NCI-H187 treated with DMSO at 0.1 percent for 48 hours (cell line): ENCODE measurements around the gene VSNL1.

Source experiments
- DNase-seq: peaks from one replicate; lab custom pipeline; 2025; lab: John Stamatoyannopoulos, UW

VSNL1 gene

DNA sequence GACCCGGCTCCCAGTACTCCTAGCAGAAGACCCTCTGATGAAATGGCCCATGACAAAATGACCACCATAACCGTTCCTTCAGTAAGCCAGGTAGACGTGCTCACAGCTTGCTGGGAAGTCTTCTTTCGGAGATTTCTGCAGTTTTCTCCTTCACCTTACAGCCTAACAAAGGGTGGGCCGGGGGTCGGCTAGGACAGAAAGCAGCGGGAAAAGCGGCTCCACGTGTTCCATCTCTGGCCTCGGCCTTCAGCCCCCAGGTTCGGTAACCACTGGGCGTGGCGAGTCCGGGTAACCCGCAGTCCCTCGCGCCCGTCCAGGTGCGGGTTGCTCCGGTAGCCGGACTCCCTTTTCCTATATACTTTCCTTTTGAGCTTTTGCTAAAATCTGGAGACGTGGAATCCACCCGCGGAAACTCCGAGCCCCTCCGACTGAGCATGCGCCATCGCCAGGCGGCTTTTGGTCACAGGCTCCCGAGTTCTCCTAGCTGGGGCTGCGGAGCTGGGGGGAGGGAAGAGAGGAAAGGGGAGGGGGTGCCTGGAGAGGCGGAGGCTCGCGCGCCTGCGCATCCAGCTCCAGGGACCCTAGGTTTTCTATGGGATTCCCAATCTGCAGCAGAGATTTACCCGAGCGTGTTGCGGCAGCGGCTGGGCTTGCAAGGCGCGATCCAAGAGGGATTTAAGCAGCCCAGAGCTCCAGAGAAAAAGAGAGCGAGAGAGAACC, at the start of gene VSNL1:
Gene VSNL1, plus strand, starts transcription at position 604 of the 720 bp plus-strand sequence. CDS start 51,379 bp downstream, outside the sequence.
- DNase-seq, result peak; percentile 93

DNA sequence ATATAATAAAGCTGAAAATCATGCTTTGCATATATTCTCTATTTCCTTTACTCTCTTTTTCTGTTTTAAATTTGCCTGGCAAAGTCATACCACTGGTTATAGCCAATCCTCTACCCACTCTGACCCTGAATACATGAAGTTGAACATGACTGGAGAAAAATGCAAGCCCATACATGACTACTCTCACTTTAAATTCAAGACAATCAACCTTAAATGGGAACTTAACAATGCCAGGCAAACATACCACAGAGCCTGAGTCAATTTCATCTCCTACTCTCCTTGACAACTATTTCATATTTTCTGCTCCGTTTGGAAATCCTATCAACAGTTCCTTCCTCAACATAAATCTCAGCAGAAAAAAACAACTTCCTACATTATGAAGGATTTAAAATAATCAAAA, 44.9 kb upstream of the VSNL1 start:
- no peak for DNase-seq

DNA sequence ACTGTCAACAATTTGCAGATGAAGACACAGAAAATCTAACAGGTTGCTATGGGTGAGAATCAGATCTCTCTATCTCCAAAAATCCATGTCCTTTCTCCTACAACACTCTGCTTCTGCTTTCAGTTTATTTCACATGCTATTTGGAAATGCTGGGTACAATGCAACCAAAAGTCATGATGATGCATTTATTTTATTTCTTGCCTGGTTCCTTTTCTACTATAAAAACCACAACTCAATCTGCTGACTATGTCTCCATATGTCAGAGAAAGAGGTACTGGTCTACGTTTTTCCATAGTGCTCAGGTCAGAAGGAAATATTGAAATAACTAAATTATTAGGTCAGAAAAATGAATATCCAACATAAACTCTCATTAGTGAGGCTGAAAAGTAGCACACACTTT, 42.8 kb upstream of the VSNL1 start:
- DNase-seq, result no peak

DNA sequence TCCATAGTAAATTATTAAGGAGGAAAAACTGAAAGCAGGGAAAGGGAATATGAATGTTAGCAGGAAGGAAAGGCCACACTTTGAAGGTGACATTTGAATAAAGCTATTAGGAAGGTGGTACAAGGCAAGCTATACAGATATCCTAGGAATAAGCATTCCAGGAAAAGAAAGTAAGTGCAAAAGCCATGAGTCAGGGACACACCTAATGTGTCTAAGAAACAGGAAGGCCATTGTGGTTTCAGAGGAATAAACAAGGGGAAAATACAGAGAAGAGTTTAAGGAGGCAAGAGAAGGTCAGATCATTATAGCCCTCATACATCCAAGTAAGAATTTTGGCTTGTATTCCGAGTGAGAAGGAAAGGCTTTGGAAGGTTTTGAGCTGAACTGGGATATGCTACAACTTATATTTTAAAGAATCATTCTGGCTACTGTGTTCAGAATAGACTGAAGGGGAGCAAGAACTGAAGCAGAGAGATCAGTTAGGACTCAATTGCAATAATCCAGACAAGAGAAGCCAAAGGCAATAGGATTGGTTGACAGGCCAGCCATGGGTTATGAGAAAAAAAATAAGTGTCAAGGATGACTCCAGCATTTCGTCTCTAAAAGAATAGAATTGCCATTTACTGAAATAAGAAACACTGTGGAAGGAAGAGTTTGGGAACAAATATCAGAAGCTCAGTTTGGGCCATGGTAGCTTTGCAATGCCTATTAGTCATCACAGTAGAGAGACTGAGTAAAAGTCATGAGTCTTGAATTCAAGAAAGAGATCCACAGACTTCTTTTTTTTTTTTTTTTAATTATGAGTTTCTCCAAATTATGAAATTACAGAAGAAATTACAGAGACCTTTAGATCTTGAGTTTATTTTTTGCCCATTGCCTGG, 33.5 kb upstream of the VSNL1 start:
- no peak for DNase-seq

DNA sequence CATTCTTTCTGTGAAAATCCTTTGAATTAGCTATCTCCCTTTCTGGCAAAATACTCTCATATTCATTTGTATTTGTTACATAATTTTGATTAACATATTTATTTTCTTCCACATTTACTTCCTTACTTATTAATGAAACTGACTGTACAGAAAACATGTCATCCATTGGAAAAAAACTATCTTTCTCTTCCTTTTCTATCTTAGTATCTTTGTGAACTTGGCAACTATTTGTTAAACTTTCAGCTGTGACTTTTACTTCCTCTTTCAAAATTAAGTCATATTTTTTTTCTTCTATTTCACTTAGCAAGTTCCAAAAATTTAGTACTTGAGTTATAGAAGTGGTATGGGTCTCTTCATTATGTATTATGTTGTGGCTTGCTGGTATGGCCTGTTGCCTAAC, 24.8 kb upstream of the VSNL1 start:
- DNase-seq, result no peak

DNA sequence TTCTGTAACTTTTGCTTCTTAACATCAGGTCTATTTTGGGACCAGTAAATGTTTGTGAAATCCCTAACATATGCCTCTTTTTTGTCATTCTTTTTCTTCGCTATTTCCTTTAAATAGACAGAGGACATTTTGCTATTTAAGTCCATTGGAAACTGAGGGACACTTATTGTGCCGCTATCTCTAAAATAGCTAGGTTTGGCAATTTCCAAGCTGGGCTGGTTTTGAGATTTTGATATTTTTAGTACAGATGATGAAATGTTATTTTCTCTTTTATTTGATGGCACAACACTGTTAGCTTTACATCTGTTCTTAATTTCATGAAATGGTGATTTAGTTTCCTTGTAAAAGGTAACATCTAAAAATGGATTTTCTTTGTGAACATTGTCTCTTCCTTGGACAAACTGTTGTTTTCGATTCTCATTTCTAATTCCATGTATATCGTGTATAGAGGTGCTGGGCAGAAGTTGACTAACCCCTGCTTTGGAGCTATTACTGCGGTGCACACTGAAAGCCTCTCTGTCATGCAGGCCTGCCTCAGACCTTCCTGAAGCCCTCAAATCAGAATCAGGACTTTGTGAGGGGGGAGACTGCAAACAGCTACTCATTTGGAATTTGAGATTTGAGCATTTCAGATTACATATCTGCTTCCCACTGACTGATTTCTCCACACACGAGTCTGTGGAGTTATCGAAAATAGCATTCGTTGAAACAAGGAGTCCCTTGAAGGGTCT, 22.9 kb upstream of the VSNL1 start:
- no peak for DNase-seq

DNA sequence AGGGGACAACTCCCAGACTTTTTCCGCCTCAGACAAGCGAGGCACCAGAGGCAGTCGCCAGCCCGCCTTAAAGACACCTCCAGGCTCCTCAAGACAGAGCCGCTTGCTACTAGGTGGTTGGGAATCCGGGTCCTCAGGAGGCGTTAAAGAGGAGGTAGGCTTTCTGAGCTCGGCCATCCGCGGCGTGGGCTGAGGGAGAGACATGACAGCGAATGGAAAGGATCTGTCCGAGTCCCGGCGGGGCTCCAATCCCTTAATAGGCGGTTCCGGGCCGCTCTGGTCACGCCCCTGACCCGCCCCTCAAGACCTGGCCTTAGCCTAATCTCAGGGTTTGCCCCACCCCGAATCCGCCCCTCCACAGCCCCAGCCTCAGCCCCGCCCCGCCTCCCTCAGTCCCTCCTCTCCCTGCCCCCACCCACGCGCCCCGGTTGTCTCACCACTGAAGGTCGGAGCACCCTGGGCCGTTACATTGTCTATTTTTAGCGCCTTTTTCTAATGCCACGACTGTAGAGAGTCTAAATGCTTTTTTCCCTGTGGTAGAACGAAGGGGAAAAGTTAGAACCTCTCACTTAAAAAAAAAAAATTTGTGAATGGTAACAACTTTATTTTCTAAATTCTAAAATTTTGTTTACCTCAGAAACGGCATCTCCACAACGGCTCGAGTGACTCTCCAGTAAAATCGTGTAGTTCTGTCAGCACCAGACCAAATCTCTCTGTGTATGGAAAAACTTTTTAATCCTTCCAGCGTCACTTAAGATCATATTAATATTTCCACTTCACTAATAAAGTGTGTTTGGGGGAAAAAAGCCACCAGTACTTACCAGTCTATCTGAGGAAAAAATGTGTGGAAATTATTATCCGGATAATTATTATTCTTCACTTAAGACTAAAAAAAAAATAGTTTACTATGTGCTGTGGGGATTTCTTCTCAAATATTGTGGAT, 22.0 kb upstream of the VSNL1 start, which contains the start of gene RAD51AP2:
Gene RAD51AP2, minus strand, starts transcription at position 229 of the 943 bp plus-strand sequence. Its CDS starts 25 bp downstream, at position 204.
- no peak for DNase-seq

DNA sequence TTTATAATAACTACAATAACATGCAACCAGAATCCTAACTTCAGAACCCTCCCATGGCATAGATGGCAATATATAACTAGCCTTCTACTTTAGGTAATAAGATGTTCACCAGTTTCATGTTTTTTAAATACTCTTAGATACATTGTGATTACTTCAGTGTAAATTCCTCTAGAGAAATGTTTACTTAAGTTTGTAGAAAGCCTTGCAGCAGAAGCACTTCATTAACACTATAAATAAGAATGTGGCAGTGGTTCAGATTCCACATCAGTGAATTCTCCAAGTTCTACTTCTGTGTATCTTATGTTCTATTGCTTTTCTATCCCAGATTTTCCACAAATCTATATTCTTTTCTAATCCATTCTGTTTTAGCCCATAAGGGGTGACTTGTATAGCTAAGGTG, 21.0 kb upstream of the VSNL1 start:
- DNase-seq, result no peak

DNA sequence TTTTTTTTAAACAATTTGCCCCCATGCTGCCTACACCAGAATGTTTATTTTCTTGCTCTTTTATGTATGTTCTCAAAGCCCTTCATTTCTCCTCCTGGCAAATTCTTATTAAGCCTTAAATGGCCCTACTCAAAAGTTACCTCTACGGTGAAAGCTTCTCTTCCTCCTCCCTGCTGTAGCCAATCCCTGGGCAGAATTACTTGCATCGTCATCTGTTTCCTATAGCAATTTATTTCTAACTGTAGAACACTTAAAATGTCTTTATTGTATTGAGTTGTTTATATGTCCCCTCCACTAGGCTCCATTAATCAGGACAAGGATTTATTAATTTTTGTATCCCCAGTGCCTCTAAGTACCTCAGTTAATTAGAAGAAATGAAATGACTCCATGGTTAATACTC, 19.7 kb upstream of the VSNL1 start:
- DNase-seq, result no peak

DNA sequence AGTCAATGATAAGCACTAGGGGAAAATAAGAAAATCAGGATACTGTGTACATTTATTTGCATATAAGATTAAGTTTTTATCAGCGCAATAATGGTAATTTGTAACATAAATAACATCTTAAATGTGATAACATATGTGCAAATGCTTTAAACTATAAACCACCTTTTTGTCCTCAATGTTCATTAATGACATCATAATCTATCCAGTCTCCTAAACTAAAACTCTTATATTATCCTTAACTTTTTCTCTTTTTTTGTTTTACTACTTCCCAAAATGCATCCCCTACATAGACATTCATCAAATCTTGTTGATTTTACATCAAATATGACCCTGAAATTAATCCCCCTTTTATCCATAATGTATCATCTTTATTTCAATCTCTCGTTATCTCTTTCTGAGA, 18.9 kb upstream of the VSNL1 start:
- DNase-seq, result no peak

DNA sequence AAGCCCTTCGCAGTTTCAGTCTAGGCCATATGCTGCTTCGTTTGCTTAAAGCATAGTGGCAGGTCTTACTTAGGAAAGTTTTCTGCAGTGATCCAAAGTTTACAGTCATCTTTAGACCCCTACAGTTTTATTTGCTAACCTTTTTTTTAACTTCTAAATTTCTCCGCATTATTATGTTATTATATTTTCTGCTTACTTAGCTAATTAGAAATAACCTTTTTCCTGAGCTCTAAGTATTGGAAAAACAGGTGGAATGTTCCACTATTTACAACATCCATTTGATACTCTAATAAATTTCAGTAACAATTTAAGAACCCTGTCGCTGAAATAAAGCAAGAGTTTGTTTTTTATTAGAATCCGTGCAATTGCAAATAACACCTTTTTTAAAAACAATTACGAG, 18.2 kb upstream of the VSNL1 start:
- DNase-seq, result no peak

DNA sequence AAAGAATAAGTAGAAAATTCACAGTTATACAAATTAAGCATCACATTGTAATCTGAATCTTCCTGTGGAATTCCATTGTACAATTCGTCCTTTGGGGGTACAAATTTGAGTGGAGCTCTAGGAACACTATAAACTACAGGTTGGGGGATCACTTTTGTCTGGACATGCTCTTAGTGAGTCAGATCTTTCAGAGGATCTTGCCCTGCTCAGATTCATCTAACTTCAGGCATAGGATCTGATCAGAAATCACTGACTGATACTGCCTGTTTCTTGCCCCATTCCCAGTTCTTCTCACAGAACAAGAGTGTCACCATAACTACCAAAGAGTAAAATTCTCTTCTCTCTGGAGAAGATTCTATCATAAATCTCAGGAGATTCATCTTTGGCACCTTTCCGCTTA, 10.7 kb upstream of the VSNL1 start:
- no peak for DNase-seq

DNA sequence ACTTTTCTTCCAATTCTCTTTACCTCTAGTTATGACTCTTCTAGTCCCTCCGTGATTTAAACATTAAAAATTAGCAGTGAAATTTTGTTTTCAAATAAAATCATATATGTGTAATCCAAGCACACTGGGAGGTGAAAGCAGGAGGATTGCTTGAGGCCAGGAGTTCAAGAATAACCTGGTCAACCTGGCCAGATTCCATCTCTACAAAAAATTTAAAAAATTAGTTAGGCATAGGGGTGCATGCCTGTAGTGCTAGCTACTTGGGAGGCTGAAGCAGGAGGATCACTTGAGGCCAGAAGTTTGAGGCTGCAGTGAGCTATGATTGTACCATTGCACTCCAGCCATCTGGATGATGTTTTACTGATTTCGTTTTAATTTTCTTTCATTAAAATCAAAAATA, 7.0 kb upstream of the VSNL1 start:
- no peak for DNase-seq

DNA sequence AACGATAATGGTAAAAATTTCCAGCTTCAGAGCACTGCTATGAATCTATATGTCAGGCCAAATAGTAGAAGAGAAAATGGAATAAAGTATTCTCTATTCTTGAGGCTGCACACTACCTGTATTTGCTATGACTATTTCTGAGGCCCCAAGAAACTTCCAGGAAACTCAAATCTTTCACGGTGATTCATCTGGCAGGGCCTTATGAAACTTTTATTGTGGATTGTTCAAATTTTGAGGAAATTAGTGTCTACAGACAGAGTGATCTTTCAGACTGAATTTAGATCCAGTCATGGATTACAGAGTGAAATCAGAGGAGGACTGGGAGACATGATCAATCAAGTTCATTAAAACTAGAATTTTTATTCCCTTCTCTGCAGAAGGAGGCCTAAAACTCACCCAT, 4.1 kb upstream of the VSNL1 start:
- DNase-seq, result no peak

DNA sequence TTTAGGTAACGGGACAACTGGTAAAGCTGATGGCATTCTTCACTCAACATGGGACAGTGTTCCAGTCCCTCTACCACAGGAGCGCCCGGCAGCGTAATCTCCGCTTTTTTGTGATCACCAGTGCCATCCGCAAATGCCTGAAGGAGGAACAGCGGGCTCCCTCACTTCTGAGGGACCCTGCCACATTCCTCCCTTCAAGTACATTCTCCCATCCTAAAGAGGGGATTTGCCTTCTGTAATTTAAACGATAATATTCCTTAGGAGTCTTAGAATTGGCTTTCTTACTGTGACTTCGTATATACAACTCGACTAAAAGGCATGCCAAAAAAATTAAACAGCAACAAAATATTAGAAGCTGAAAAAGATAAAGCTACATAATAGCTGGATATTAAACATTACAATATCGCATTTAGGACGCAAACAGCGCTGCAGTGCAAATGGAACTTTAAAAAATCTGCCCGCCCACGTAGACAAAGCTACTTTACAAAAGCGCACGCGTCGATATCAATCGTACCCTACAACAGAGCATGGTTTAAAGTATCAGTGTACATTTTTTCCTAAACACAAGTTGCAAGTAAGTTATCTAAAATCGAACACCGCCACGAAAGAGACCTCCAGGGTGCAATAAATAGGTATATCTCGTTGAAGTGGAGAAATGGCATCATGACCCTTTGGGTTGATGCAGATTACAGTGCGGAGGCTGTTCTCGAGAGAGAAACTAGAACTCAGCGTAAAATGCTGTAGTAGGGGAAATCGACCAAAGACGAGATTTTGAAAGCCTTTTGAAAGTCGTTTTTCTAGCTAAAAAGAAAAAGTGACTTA, 2.3 kb upstream of the VSNL1 start:
- DNase-seq, result no peak

DNA sequence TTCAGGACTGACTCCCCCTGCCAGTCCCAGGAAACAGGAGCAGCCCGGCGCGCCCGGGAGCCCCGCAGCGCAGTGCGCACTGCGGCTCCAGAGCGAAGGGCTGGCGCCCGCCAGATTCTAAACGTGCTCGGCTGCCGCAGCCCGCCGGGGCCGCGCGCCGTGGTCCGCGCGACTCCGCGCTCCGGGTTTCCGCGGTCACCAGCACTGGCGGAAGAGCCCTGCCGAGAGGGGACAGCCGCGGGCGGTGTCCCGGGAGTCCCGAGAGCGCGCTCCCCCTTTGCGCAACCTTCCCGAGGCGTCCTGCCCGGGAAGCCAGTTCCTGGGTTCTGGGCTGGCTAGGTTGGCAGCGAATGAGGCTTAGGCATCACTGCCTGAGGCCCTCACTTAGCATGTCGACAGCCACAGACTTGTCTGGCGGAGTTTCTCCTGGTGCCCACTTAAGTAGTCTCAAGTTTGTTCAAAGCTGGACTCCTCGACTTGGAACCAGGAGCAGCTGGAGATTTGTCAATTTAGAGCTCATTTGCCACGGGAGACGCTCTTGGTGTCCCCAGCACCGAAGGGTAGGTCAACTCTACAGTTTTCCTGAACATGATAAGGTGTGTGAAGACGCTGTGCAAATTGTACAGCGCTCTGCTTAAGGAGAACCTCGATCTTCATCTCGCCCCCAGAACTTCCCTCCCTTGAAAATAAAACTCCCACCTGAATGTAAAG, 1.5 kb upstream of the VSNL1 start:
- DNase-seq, result no peak

DNA sequence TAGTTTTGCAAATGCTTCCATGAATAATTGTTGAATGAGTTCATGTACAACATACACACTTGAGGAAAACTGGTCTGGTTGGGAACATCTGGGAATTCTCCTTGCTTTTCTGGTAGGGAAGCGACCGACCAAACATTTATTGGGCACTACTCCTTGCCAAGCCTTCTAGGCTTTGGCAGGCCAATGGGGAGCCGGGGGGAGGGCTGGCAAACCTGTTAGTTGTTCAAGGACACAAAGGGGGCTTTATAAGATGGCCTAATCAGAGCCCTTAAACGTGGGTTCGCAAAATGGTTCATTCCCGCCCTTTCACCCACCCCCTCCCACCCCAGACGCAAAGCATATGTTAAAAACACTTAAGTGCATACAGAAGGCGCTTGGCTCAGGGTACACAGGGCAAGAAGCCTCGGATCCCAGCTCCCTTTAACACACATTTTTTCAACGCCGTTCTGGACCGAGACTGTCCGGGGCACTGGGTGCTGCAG, 844 bp upstream of the VSNL1 start:
- no peak for DNase-seq

DNA sequence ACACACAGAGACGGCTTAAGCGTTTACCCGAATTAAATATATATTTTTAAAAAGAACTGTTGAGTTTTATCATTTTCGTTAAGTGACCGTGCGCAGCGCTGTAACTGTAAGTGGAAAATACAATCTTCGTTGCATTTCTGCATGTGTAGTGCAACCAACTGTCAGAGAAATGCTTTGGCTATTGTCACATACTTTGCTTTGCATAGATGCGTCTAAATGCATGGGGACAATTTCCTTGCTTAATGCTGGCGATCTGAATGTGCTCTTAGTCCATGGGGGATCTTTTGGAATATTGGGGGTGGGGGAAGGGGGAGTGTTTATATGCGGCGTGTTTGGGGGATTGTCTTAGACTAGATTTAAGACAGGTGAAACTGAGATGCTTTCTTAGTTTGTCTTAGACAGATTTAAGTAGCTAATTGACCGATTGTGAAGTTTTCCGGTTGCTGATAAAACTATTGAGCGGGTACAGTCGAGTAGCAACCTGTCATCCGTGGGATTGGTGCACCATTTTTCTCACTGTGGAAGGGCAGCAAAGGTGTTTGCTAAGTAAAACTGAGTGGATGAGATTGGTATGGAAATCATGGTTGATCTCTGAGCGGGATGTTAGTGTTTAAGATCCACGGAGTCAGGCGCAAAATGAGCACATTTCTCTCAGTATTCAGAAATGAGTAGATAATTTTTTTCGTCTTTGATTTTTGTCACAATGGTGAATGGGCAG, 476 bp downstream of the VSNL1 start:
- DNase-seq, result no peak

DNA sequence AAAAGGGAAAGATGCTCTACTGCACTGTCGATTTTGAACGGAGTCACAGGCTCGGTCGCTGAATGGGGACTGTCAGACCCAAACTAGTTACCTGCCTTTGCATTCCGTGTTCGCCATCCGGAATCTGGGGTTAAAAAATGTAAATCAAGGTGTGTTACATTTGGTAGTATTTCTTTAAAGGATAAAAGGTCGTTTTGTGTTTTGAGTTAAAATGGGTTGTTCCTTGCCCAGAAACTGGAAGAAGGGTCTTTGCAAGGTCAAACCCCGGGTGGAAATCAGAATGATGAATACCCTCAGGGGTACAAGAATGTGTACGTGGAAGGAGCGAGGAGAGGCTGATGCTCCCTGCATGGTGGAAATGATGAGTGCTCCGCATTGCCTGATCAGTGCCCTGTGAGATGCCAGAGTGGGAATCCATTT, 1.0 kb downstream of the VSNL1 start:
- DNase-seq, result no peak
